ENCODE results near the gene AKT2. TPM values are rescaled to one million over a fixed set of nuclear protein-coding genes. Genes with fewer than 3 reads are reported as not detected.
A peak's percentile ranks its signal among the peaks of the same experiment; 100 is the strongest.

The AKT2 gene
- total RNA-seq, 1 donor from 2014 or later, result 105 TPM

GRCh38 chr19:40233811-40234389 is 51.2 kb downstream of the AKT2 start:
- Histone ChIP-seq H3K36me3 (peaks cover 0 to 50% of the 10 kb centered on the region in 2 donors), H3K4me1 (peaks cover 9% of the 10 kb centered on the region), H3K27me3 (no peaks in the 10 kb centered on the region), H3K9me3 (no peaks in the 10 kb centered on the region), H3K4me3 (no peak overlapping the region), H3K27ac (no peak overlapping the region)
- intact Hi-C loops (cut with DNase I), result no loop called here
- no peak for DNase-seq (ENCODE audit: extremely low spot score in 2 of 2)
- TF ChIP-seq POLR2A (IDR thresholded peaks at IDR 0.05) (no peak), POLR2AphosphoS5 (IDR thresholded peaks at IDR 0.05; ENCODE audit: insufficient read depth in 1 of 2, low read depth in 1 of 2) (no peak)
- TF ChIP-seq, protein P1, sequence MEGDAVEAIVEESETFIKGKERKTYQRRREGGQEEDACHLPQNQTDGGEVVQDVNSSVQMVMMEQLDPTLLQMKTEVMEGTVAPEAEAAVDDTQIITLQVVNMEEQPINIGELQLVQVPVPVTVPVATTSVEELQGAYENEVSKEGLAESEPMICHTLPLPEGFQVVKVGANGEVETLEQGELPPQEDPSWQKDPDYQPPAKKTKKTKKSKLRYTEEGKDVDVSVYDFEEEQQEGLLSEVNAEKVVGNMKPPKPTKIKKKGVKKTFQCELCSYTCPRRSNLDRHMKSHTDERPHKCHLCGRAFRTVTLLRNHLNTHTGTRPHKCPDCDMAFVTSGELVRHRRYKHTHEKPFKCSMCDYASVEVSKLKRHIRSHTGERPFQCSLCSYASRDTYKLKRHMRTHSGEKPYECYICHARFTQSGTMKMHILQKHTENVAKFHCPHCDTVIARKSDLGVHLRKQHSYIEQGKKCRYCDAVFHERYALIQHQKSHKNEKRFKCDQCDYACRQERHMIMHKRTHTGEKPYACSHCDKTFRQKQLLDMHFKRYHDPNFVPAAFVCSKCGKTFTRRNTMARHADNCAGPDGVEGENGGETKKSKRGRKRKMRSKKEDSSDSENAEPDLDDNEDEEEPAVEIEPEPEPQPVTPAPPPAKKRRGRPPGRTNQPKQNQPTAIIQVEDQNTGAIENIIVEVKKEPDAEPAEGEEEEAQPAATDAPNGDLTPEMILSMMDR (IDR thresholded peaks at IDR 0.05), result no peak

DNA sequence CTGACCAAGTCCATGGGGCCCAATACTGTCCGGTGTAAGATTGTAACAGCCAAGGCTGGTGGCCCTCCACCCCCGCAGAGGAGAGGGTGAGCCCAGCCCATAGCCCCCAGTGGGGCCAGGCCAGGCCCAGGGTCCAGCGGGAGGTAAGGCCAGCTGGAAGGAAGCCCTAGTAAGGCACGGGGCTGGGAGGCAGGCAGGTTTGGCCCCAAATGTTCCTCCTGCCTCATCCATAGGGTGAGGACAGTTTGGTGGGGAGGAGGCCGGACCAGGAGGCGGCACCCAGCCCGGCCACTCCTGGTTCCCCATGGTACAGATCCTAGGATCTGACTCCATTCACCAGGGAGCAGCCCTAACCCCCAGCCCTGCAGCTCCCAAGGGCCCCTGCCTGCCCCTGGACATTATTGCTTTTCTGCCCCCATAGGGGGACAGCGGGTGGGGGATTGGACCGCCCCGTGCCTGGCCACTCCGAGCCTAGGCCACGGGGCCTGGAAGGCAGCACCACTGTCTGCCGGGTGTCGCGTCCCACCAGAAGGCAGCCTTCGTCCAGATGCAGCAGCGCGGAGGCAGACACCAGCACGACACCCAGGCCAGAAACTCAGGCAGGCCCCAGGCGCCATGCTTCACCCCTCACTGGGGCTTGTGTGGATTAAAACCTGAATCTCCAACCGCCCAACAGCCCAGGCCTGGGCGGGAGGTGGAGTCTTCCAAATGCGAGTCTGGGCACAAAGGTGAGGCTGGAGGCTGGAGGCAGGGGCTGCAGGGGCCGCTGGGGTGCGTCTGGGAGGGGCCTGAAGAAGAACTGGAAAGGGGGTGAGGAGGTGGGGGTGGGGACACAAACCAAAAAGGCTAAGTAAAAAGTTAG is 52.0 kb downstream of the AKT2 start:
- H3K9me3 ChIP-seq, result no peaks in the 10 kb centered on the region
- DNase-seq (ENCODE audit: extremely low spot score in 2 of 2), result no peak
- H3K4me1 ChIP-seq, result peaks cover 9% of the 10 kb centered on the region
- H3K27me3 ChIP-seq, result no peaks in the 10 kb centered on the region
- H3K4me3 ChIP-seq, result no peak overlapping the region
- TF ChIP-seq, protein P1 (IDR thresholded peaks at IDR 0.05), result no peak
- TF ChIP-seq POLR2A (IDR thresholded peaks at IDR 0.05) (no peak), POLR2AphosphoS5 (IDR thresholded peaks at IDR 0.05; ENCODE audit: insufficient read depth in 1 of 2, low read depth in 1 of 2) (peak in 1 of 2 donors; percentile 8)
- H3K27ac ChIP-seq, result no peak overlapping the region
- peaks cover 0 to 43% of the 10 kb centered on the region in 2 donors for H3K36me3 ChIP-seq
- intact Hi-C loops (cut with DNase I), result no loop called here

DNA sequence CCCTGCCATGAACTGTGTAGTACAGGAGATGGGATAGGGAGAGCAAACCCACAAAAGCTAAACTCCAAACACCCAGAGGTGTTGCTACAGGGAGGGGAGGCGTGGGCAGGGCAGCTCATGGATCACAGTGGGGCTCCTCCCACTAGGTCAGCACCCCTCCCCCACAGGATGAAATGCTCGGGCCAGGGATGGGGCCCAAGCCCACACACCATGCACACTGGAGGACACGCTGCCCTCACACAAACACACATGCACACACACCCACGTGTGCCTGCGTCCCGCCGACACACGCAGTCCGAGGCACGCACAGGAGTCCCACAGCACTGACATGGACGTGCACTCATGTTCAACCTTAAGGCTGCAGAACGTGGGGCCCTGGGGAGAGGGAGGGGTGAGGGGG is 52.7 kb downstream of the AKT2 start:
- H3K27me3 ChIP-seq, result no peaks in the 10 kb centered on the region
- intact Hi-C loops (cut with DNase I), result no loop called here
- no peak for TF ChIP-seq POLR2A (IDR thresholded peaks at IDR 0.05)
- no peak for TF ChIP-seq POLR2AphosphoS5 (IDR thresholded peaks at IDR 0.05; ENCODE audit: insufficient read depth in 1 of 2, low read depth in 1 of 2)
- TF ChIP-seq, protein P1 (IDR thresholded peaks at IDR 0.05), result no peak
- H3K4me1 ChIP-seq, result peaks cover 9% of the 10 kb centered on the region
- no peak overlapping the region for H3K27ac ChIP-seq
- H3K36me3 ChIP-seq, result peaks cover 0 to 36% of the 10 kb centered on the region in 2 donors
- H3K9me3 ChIP-seq, result no peaks in the 10 kb centered on the region
- no peak for DNase-seq (ENCODE audit: extremely low spot score in 2 of 2)
- no peak overlapping the region for H3K4me3 ChIP-seq

- Histone ChIP-seq H3K36me3 (peaks cover 0 to 29% of the 10 kb centered on the region in 2 donors), H3K27me3 (no peaks in the 10 kb centered on the region), H3K4me3 (no peak overlapping the region), H3K27ac (no peak overlapping the region), H3K9me3 (no peaks in the 10 kb centered on the region), H3K4me1 (peaks cover 9% of the 10 kb centered on the region)
- TF ChIP-seq, protein P1 (IDR thresholded peaks at IDR 0.05), result no peak
- no peak for TF ChIP-seq POLR2A (IDR thresholded peaks at IDR 0.05)
- peak in 1 of 2 donors; percentile 32 for TF ChIP-seq POLR2AphosphoS5 (IDR thresholded peaks at IDR 0.05; ENCODE audit: insufficient read depth in 1 of 2, low read depth in 1 of 2)
- DNase-seq (ENCODE audit: extremely low spot score in 2 of 2), result no peak
- intact Hi-C loops (cut with DNase I), result no loop called here
These were observed 53.4 kb downstream of the AKT2 start for GRCh38 chr19:40231544-40232424.

Data from vagina (tissue), 2 donors.